ENCODE data around the gene RCOR1. TPM values are rescaled to one million over a fixed set of nuclear protein-coding genes. Genes with fewer than 3 reads are reported as not detected.
A peak's percentile ranks its signal among the peaks of the same experiment; 100 is the strongest.

The RCOR1 gene
- total and polyA plus RNA-seq, 2 donors (not counting 1 experiment from before 2014, with no cell fraction given): 8.7 to 37.1 TPM

- peak overlapping the region; percentile 67 for H3K27ac Mint-ChIP-seq
- peak; percentile 84 for DNase-seq
- TF ChIP-seq CTCF (IDR thresholded peaks at IDR 0.05) (peak; percentile 91), EZH2 (IDR thresholded peaks at IDR 0.05; ENCODE audit: borderline replicate concordance, insufficient read depth, low read depth, low read length, poor library complexity, severe bottlenecking) (no peak)
- Histone ChIP-seq H3K9me3 (ENCODE audit: control extremely low read depth in 1 of 3, control insufficient read depth in 2 of 3, insufficient read depth in 1 of 3, low read length in 2 of 3) (no peaks in the 10 kb centered on the region), H3K4me1 (ENCODE audit: control insufficient read depth in 2 of 2, insufficient read depth in 2 of 2, low read length in 2 of 2) (peaks cover 14 to 29% of the 10 kb centered on the region in 2 donors), H3K27me3 (replicated peaks in 1 of 4; ENCODE audit: control extremely low read depth in 1 of 4, control insufficient read depth in 3 of 4, insufficient read depth in 4 of 4, low read length in 3 of 4) (no peaks in the 10 kb centered on the region), H4K20me1 (ENCODE audit: control insufficient read depth, insufficient read depth, low read length, poor library complexity, severe bottlenecking) (peaks cover 38% of the 10 kb centered on the region), H3K4me3 (ENCODE audit: control extremely low read depth in 1 of 5, extremely low read depth in 1 of 5, insufficient read depth in 1 of 5, low read depth in 2 of 5, low read length in 4 of 5) (peak overlapping the region in 4 of 5 experiments; percentile 1 to 86 (median 66)), H3K4me2 (replicated peaks; ENCODE audit: low read depth, low read length, poor library complexity, severe bottlenecking) (peak overlapping the region; percentile 83), H3K79me2 (ENCODE audit: control insufficient read depth, insufficient read depth, low read length) (peaks cover 60% of the 10 kb centered on the region), H3K27ac (ENCODE audit: low read length in 2 of 2) (no peak overlapping the region), H2AFZ (ENCODE audit: insufficient read depth, low read depth, low read length, poor library complexity, severe bottlenecking) (no peak overlapping the region), H3K9ac (ENCODE audit: low read length) (peak overlapping the region; percentile 80), H3K36me3 (replicated peaks in 1 of 2; ENCODE audit: control extremely low read depth in 1 of 2, control insufficient read depth in 1 of 2, extremely low read depth in 1 of 2, insufficient read depth in 2 of 2, low read length in 1 of 2) (peaks cover 0 to 1% of the 10 kb centered on the region in 2 experiments)
- no CpG with 5 or more reads among the region's 7 CpGs for WGBS (ENCODE audit: insufficient coverage)
- ATAC-seq (ENCODE audit: low read depth): peak; percentile 8
- no peaks in the 10 kb centered on the region for H3K27me3 Mint-ChIP-seq
- peak overlapping the region; percentile 80 for H3K4me3 Mint-ChIP-seq
- ChIA-PET CTCF (interaction anchor here (0.7 to 3.1 kb wide), 30 partner anchors 9 to 626 kb away, joined by 3 to 34 read pairs (median 4); no protein-coding TSS in a partner anchor), POLR2A (interaction anchor here (0.5 to 1.4 kb wide), 4 partner anchors 10 to 118 kb away, joined by 3 to 5 read pairs (median 4); no protein-coding TSS in a partner anchor)
- peaks cover 34% of the 10 kb centered on the region for H3K4me1 Mint-ChIP-seq
- intact Hi-C loops (cut with micrococcal nuclease): loop anchor here (1.0 to 5.0 kb wide), 6 partner anchors 70 to 933 kb away; partner anchors contain the start of genes EXOC3L4, TRMT61A and ZNF839
- no peaks in the 10 kb centered on the region for H3K9me3 Mint-ChIP-seq (ENCODE audit: insufficient read depth)
Observed at GRCh38 chr14:102594514-102595175, 2.2 kb downstream of the RCOR1 start.

- WGBS (ENCODE audit: insufficient coverage): 100% methylated on average over 1 of the region's 1 CpG
- peaks cover 69% of the 10 kb centered on the region for H4K20me1 ChIP-seq (ENCODE audit: control insufficient read depth, insufficient read depth, low read length, poor library complexity, severe bottlenecking)
- H3K4me3 ChIP-seq (ENCODE audit: control extremely low read depth in 1 of 5, extremely low read depth in 1 of 5, insufficient read depth in 1 of 5, low read depth in 2 of 5, low read length in 4 of 5): no peak overlapping the region
- Mint-ChIP-seq H3K4me1 (peaks cover 51% of the 10 kb centered on the region), H3K27ac (no peak overlapping the region), H3K9me3 (ENCODE audit: insufficient read depth) (no peaks in the 10 kb centered on the region), H3K27me3 (no peaks in the 10 kb centered on the region), H3K4me3 (no peak overlapping the region)
- peaks cover 96% of the 10 kb centered on the region for H3K79me2 ChIP-seq (ENCODE audit: control insufficient read depth, insufficient read depth, low read length)
- ATAC-seq (ENCODE audit: low read depth): no peak
- peaks cover 1 to 4% of the 10 kb centered on the region in 2 experiments for H3K36me3 ChIP-seq (replicated peaks in 1 of 2; ENCODE audit: control extremely low read depth in 1 of 2, control insufficient read depth in 1 of 2, extremely low read depth in 1 of 2, insufficient read depth in 2 of 2, low read length in 1 of 2)
- TF ChIP-seq CTCF (IDR thresholded peaks at IDR 0.05): no peak
- no peak for TF ChIP-seq EZH2 (IDR thresholded peaks at IDR 0.05; ENCODE audit: borderline replicate concordance, insufficient read depth, low read depth, low read length, poor library complexity, severe bottlenecking)
- intact Hi-C loops (cut with micrococcal nuclease): no loop called here
- no peak overlapping the region for H2AFZ ChIP-seq (ENCODE audit: insufficient read depth, low read depth, low read length, poor library complexity, severe bottlenecking)
- no peak overlapping the region for H3K4me2 ChIP-seq (replicated peaks; ENCODE audit: low read depth, low read length, poor library complexity, severe bottlenecking)
- peaks cover 18 to 39% of the 10 kb centered on the region in 2 donors for H3K4me1 ChIP-seq (ENCODE audit: control insufficient read depth in 2 of 2, insufficient read depth in 2 of 2, low read length in 2 of 2)
- H3K27me3 ChIP-seq (replicated peaks in 1 of 4; ENCODE audit: control extremely low read depth in 1 of 4, control insufficient read depth in 3 of 4, insufficient read depth in 4 of 4, low read length in 3 of 4): no peaks in the 10 kb centered on the region
- no peak for DNase-seq
- no peaks in the 10 kb centered on the region for H3K9me3 ChIP-seq (ENCODE audit: control extremely low read depth in 1 of 3, control insufficient read depth in 2 of 3, insufficient read depth in 1 of 3, low read length in 2 of 3)
- H3K27ac ChIP-seq (ENCODE audit: low read length in 2 of 2): no peak overlapping the region
- ChIA-PET POLR2A (interaction anchor here (0.7 kb wide), 1 partner anchor 486 kb away, joined by 3 read pairs; no protein-coding TSS in a partner anchor), CTCF (no interaction called here)
- no peak overlapping the region for H3K9ac ChIP-seq (ENCODE audit: low read length)
Observed at GRCh38 chr14:102601378-102601925, 9.0 kb downstream of the RCOR1 start.

Data from B cell (primary cell).